Measurements from ENCODE around the gene SIRT1. TPM values are rescaled to one million over a fixed set of nuclear protein-coding genes. Genes with fewer than 3 reads are reported as not detected.

The SIRT1 gene
- total and polyA plus RNA-seq, 2 of the 8 experiments (the other 6 are each of a cell fraction or from before 2014, with no cell fraction given) = 22.6 to 70.9 TPM

DNA sequence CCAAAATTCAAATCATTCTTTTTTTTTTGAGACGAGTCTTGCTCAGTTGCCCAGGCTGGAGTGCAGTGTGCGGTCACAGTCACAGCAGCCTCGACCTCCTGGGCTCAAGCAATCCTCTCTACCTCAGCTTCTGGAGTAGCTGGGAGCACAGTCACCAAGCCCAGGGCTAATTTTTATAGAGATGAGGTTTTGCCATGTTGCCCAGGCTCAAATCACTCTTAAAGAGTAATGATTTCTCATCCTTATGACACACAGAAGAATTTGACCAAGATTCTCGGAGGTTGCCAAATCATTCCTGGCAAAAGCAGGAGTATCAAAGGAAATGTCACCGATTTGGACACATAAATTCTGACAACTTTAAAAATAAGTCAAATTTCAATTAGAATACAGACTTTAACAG lies 39.1 kb downstream of the SIRT1 start:
- CTCF ChIA-PET (ENCODE audit: partially characterized antibody) = interaction anchor here (1.8 kb wide), 1 partner anchor 288 kb away, joined by 4 read pairs; no protein-coding TSS in a partner anchor
- peaks cover 0 to 10% (median under 1%) of the 10 kb centered on the region in 4 experiments; a peak in 4 of 8 replicates for H3K36me3 ChIP-seq (ENCODE audit: control insufficient read depth in 2 of 4, insufficient read depth in 4 of 4, low read length in 3 of 4)
- H2BK20ac ChIP-seq (ENCODE audit: low read length) = no peak overlapping the region
- no peaks in the 10 kb centered on the region for H4K20me1 ChIP-seq (replicated peaks in 1 of 2; ENCODE audit: control insufficient read depth in 1 of 2, insufficient read depth in 2 of 2, low read length in 2 of 2)
- no peak overlapping the region for H4K91ac ChIP-seq (replicated peaks; ENCODE audit: insufficient read length, low read length)
- no peaks in the 10 kb centered on the region for H3K4me1 ChIP-seq (replicated peaks in 1 of 4; ENCODE audit: control insufficient read depth in 3 of 4, insufficient read depth in 4 of 4, low read length in 3 of 4)
- no peaks in the 10 kb centered on the region for H3K9me3 ChIP-seq (ENCODE audit: insufficient read depth in 2 of 2, low read depth in 1 of 2, low read length in 1 of 2)
- no peak overlapping the region for H3K23ac ChIP-seq (ENCODE audit: insufficient read length)
- no peak overlapping the region for H2BK120ac ChIP-seq (replicated peaks; ENCODE audit: low read depth, low read length)
- no peak overlapping the region for H3K27ac ChIP-seq (ENCODE audit: low read depth, low read length)
- DNase-seq (ENCODE audit: low read depth in 1 of 2, low spot score in 2 of 2) (no peak), FAIRE-seq (no peak)
- no peak overlapping the region for H2BK5ac ChIP-seq (ENCODE audit: low read depth, low read length)
- no peak overlapping the region for H2AK5ac ChIP-seq (ENCODE audit: low read depth, low read length)
- POLR2A ChIA-PET (ENCODE audit: partially characterized antibody) = no interaction called here
- H3K4ac ChIP-seq (replicated peaks; ENCODE audit: insufficient read length, low read depth, low read length) = no peak overlapping the region
- H3K4me2 ChIP-seq (ENCODE audit: insufficient read depth in 1 of 2, low read depth in 2 of 2, low read length in 2 of 2) = no peak overlapping the region
- no peak overlapping the region for H3K14ac ChIP-seq (ENCODE audit: insufficient read length)
- no peak overlapping the region for H4K5ac ChIP-seq (ENCODE audit: insufficient read length, low read depth, low read length)
- no peak overlapping the region for H2BK12ac ChIP-seq (ENCODE audit: low read depth, low read length)
- no peak overlapping the region for H3K9ac ChIP-seq (replicated peaks in 1 of 4; ENCODE audit: extremely low read depth in 1 of 4, low read depth in 3 of 4, low read length in 3 of 4)
- no peak overlapping the region for H3K4me3 ChIP-seq (ENCODE audit: extremely low read depth in 1 of 4, insufficient read depth in 2 of 4, low read depth in 3 of 4, low read length in 4 of 4)
- no peaks in the 10 kb centered on the region for H3K27me3 ChIP-seq (replicated peaks in 1 of 4; ENCODE audit: control insufficient read depth in 3 of 4, extremely low read depth in 1 of 4, insufficient read depth in 3 of 4, low read length in 3 of 4)
- H2BK15ac ChIP-seq (ENCODE audit: low read length) = no peak overlapping the region
- H2AFZ ChIP-seq (ENCODE audit: low read length) = no peak overlapping the region
- H3K79me1 ChIP-seq (ENCODE audit: low read depth, low read length) = no peaks in the 10 kb centered on the region
- no peaks in the 10 kb centered on the region for H3K79me2 ChIP-seq (ENCODE audit: control insufficient read depth in 1 of 2, insufficient read depth in 2 of 2, low read length in 2 of 2)
- H3K23me2 ChIP-seq (ENCODE audit: low read depth, low read length) = no peaks in the 10 kb centered on the region
- H4K8ac ChIP-seq (ENCODE audit: extremely low read depth, insufficient read depth, low read length) = no peak overlapping the region
- WGBS, 2 experiments (ENCODE audit: extremely low coverage in 1 of 2, insufficient coverage in 1 of 2, insufficient read length in 1 of 2, insufficient replicate concordance in 2 of 2, low coverage in 1 of 2, low lambda C conversion rate in 2 of 2, missing lambda C conversion rate in 1 of 2) = 92% methylated on average over 5 of the region's 5 CpGs; no CpG with 5 or more reads in 1 of the 2 experiments
- H3K18ac ChIP-seq (ENCODE audit: extremely low read depth, low read length) = no peak overlapping the region
- no peak overlapping the region for H3K56ac ChIP-seq (replicated peaks; ENCODE audit: insufficient read length, low read depth, low read length)
- TF ChIP-seq BRCA1 (IDR thresholded peaks at IDR 0.05; ENCODE audit: low read depth, low read length) (no peak), SP4 (IDR thresholded peaks at IDR 0.05; ENCODE audit: low read length) (no peak), RNF2 (IDR thresholded peaks at IDR 0.05; ENCODE audit: borderline replicate concordance, low read depth, low read length, missing control alignments, poor library complexity, severe bottlenecking) (no peak), TAF7 (optimal IDR thresholded peaks at IDR 0.05; ENCODE audit: borderline replicate concordance, low read depth, low read length) (no peak), HDAC6 (IDR thresholded peaks at IDR 0.05; ENCODE audit: low read depth, low read length) (no peak), GABPA (IDR thresholded peaks at IDR 0.05; ENCODE audit: borderline replicate concordance, insufficient read depth, low read length) (no peak), SAP30 (IDR thresholded peaks at IDR 0.05; ENCODE audit: insufficient read depth, insufficient replicate concordance, low read length) (no peak), SP1 (IDR thresholded peaks at IDR 0.05; ENCODE audit: low read depth, low read length) (no peak), TAF1 (IDR thresholded peaks at IDR 0.05; ENCODE audit: low read depth, low read length) (no peak), BCL11A (IDR thresholded peaks at IDR 0.05; ENCODE audit: low read depth in 2 of 2, low read length in 2 of 2) (no peak)
- TF ChIP-seq, protein P1, sequence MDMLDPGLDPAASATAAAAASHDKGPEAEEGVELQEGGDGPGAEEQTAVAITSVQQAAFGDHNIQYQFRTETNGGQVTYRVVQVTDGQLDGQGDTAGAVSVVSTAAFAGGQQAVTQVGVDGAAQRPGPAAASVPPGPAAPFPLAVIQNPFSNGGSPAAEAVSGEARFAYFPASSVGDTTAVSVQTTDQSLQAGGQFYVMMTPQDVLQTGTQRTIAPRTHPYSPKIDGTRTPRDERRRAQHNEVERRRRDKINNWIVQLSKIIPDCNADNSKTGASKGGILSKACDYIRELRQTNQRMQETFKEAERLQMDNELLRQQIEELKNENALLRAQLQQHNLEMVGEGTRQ (IDR thresholded peaks at IDR 0.05; ENCODE audit: low read length) = no peak
- TF ChIP-seq, protein P2, sequence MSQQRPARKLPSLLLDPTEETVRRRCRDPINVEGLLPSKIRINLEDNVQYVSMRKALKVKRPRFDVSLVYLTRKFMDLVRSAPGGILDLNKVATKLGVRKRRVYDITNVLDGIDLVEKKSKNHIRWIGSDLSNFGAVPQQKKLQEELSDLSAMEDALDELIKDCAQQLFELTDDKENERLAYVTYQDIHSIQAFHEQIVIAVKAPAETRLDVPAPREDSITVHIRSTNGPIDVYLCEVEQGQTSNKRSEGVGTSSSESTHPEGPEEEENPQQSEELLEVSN (IDR thresholded peaks at IDR 0.05) = no peak

Data from H1 (cell line).